ENCODE results near the gene KCNAB1.

Gene KCNAB1

DNA sequence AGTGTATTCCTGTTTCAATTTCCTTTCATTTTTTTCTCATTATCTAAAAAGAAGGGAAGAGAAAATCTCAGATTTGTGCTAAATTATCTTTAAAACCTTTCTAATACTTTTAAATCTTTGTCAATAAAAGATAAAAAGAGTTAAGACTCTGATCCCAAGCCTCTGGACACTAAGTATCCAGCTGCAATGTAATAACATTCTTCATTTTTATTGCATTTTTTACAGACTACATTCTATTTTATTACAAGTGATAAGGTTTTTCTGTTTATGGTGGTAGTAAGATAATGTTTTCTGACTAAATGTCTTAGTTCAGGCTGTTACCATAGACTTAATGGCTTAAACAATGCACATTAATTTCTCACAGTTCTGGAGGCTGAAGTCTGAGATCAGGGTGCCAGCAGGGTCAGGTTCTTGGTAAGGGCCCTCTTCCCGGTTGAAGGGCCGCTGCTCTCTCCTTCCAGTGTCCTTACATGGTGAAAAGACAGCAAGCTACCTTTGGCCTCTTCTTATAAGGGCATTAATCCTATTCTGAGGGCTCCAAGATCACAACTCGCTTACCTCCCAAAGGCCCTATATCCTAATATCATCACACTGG lies 19.7 kb downstream of the KCNAB1 start:
- FAIRE-seq, result peak; percentile 98

DNA sequence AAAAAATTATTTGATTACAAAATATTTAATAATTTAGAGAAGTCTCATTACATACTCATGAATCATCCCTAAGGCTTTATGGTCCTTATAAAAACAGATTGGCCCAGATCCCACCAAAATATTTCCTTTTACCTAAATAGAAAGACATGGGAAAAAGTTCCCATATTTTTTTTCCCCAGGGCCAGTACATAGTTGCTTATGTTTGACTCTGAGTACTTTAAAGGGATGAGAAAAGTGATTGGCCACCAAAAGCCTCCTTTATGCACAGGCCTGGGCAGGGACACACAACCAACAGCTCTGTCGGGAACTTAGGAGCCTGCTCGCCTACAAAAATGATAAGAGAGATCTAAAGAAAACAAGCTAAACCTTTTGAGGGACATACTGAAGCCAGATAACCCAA lies 22.3 kb downstream of the KCNAB1 start:
- FAIRE-seq, result no peak

DNA sequence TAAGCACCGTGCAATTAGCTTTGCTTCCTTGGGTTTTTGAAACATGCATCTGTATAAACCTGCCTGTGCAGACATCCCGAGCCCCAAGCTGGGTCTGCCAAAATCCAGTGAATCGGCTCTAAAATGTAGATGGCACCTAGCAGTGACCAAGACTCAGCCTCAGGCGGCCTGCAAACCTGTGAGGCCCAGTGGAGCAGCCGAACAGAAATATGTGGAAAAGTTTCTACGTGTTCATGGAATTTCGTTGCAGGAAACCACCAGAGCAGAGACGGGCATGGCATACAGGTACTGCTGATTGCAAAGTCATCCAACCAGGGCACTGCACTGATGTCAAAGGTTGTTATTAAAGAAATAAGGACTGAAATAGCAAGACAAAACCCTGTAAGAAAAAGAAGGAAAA lies 22.8 kb downstream of the KCNAB1 start:
- no peak for FAIRE-seq

DNA sequence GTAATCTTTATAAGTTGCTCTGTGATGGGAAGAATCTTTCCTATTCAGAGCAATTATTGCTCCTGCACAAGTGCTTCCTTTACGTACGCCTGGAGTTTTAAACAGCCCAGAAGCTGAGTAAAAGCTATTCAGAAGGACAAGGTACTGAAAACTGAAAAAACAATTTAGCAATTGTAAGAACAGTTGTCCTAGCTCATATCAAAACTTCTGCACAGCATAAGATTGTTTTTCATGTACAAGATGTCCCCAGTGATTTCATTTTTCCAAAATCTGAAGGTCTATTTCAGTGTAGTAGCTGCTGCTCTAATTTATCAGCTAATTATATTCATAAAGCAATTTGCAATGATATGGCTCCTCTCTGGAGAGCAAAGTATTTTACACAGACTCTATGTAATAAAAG lies 23.7 kb downstream of the KCNAB1 start:
- FAIRE-seq, result no peak

DNA sequence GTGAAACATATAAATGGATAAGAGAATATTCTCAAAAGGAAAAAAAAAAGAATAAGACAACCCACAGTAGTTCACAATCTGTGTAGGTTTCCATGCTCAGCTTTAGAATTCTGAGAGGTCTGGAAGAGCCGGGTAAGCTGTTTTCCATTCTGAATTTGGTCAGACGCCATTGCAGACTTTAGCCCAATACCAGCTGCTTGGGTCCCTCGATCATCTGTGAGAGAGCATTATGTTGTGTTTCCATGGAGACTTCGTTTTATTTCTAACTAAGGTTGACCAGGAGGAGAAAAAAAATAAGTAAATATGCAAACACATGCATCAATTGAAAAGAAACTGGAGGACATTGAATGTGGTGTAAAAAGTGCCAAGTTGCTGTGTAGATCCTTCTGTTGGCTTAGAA lies 25.5 kb downstream of the KCNAB1 start:
- no peak for FAIRE-seq

DNA sequence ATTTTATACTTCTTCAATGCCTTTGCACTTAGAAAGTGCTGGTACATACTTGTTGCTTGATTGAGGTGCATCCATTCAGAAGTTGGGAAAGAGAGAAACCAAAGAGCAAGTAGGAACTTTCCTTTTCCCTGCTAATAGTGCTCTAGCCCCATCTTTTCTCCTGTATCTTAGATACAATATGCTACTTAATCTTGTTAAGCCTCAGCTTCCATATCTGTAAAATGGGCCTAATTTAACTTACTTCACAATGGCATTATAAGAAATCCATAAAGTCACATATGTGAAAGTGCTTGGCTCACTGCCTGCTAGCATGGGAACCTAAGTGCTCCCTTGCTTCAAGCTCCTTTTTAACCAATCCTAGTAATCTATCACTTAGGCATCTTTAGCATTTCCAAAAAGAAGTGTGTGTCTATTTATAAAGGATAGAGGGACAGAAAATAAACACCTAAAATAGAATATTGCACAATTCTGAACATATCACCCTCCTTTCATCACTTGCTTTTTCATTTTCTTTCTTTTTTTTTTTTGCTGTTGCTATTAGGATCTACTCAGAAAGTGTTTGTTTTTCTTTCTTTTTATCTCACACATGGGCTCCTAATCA lies 28.1 kb downstream of the KCNAB1 start:
- FAIRE-seq, result no peak

DNA sequence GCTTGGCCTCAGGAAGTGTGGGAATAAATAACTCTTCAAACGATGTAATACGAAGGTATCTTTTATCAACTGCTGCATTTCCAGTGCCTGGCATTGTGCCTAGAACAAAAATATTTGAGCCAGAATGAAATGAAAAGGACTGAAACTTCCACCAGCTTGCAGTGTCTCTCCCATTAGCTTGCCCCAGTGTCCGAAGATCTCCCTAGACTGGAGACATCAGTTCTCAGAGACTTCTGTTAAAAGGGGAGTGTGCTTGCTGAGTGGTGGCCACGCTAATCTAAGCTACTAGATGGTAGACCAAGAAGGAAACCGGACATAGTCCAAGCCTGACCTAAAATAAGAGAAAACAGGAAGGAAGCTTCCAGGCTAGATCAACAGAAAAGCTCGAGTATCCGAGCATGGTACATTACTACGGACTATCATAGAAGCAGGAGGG lies 28.6 kb downstream of the KCNAB1 start:
- FAIRE-seq, result no peak

DNA sequence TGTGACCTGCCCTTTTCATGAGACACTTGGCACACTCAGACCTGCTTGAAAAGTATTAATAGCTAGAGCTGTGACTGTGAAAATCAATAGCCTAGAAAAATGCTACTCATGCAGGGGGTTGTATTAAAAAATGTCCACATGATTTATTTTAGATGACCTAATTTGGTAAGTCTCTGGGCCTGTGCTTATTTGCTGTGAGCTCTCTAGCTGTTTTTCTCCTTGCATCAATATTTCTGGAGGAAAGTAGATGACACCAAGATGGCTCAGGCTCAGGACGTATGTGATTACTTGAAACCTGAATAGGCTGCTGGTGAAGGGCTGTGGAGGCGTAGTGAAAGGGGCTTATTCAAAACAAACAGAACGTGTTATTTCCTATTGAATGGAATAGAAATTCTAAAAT lies 29.5 kb downstream of the KCNAB1 start:
- FAIRE-seq, result no peak

DNA sequence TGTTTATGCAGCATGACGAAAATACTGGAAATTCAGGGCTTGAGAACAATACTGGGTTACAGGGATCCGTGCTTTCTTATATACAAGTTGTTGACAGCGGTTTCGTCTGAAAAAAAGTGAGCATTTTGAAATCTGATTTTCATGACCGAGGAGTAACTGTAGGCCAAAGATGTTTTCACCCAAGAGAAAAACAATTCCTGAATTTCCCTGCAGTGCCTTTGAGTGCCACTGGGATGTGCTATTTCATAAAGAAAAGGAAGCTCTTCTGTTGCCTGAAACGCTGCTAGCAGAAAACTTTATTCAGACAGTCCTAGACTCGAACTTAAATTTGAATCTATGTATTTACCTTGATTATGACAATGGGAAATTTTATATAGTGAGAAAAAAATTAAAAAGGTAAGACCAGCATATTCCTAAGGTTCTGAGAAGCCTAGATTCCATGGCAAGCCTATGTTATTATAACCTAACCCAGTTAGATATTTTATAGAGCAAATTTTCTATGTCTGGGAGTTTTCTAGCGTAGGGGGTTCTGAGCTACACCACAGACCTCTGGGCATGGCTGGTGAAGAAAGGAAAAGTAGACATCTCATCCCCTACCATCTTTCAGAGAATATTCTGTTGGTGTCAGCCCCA lies 30.2 kb downstream of the KCNAB1 start:
- peak; percentile 95 for FAIRE-seq

DNA sequence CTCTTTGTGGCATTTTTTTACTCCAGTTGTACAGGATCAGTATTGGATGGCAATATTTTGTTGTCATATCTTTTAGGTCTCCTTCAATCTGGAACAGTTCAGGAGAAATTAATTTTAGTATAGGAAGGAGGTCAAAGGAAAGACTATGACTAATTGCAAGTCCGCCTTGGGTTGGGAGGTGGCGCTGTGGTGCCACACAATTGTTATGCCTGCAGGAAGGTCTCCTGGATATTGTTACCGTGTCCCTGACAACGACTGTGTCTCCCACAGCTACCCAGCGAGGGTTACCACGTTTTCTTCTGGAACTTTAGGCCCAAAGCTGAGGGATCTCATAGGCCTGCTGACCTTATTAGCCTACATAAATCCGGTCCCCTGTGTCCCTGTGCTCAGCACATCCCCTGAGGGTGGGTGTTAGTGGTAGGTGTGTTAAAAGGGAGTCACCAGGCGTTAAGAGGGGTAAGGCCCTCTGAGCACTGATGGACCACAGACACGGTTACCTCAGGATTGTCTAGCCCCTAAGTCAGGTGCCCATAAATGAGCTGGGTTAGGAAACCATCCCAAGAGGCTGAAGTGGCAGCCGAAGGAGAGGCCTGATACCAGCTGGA lies 31.5 kb downstream of the KCNAB1 start:
- FAIRE-seq, result no peak

DNA sequence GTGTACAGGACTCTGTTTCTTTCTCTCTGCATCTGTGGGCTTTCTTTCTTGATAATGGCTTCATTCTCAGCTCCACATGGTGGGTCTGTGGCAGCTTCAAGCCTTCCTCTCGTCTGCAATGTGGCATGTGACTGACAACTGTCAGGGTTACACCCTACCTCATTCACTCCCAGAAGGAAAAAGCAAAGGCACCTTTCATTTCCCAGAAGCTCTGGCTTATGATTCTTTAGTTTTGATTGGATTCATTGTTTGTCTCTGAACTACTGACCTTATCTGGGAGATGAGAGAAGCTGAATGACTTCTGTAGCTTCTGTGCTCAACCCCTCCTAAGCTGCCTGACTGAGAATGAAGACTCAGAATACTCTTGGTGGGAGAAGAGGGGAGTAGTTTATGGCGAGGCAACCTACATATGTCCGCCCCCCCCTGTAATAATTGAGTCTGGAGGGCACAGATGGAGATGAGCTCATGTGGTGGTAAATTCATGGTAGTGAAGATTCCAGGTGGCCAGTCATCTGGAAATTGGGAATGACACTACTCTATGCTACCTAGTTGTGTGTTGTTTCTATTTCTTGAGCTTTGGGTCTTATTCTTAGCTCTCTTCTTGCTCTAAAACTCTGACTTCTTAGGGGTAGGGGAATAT lies 38.4 kb downstream of the KCNAB1 start:
- FAIRE-seq, result no peak

DNA sequence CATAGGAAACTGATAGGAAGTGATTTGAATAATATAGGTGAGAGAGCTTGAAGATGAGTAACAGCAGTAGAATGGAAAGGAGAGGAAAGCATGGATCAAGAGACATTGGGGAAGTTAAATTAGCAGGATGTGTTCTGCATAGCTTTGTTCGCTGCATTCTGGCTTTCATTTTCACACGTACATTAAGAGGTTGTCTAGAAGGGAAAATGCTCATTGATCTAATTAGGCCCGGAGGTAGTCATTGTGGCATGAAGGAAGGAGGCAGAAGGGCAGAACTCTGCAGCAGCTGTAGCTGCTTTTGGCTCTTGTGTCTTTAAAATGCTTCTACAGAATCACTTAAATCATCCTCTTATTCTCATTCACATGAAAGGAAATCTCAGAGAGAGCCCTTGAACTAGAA lies 40.3 kb downstream of the KCNAB1 start:
- no peak for FAIRE-seq

DNA sequence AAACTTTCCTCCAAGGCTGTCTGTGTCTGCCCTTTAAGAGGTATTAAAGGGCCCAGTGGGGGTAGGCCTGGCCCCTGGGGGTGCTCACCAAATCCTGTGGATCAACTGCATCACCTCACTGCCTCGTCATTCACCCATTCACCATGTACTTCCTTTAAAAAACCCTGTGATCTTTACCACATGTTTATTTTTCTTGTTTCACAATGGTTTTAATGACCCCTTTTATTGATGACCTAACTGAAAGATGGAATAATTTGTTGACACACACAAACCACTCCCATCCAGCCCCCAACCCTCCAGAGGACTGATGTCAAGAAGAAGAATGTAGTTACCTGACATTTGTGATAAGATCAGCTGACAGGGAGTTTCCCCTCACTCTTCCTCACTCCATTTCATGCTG lies 40.8 kb downstream of the KCNAB1 start:
- no peak for FAIRE-seq

DNA sequence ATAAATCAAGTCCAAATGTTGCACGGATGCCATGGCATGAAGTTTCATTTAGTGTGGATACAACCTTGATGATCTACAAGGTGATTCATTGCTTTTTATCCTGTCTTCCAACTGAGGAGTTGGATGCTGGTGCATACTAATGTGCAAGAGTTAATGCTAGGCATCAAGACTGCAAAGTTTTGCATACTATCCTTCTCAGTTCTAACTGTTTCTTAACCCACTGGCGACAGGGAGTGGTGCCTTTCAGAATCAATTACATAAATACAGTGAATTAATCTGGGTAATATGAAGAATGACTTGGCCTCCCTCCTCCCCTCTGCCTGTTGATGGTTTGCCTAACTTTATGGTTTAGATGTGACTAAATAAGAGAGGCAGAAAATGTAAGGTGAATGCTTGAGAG lies 43.5 kb downstream of the KCNAB1 start:
- no peak for FAIRE-seq

DNA sequence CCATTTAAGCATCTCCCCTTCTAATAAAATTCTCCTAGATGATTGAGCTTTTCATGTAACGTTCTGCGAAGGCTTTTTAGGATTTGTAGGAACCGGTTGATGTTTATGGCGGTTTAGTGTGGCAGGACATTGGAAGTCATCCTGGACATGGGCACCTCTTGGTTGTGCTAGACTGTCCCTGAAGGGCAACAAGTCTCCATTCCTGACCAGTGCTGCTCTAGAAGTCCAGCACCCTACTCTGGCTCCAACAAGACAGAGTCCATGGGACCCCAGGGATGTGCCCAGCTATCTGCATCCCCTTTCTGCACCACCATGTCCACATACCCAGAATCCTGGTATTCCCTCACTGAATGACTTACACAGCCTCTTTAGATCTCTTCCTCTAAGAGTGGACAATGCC lies 46.4 kb downstream of the KCNAB1 start:
- no peak for FAIRE-seq

DNA sequence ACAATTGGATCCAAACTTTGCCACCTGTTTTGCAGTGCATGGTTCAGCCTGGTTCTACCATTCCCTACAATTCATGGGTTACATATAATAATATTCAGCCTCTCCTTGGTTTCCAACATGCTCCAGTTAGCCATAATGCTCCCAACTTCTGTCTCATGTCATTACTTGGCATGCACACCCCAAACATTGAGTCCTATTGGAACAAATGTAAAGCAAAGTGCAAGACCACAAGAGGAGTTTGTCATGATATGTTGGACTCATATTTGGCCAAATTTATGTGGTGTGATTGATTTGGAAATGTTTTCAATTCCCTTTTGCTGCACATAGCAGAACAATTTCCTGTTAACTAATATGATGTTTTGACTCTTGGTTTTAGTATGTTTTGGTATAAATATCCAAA lies 50.2 kb downstream of the KCNAB1 start:
- no peak for FAIRE-seq

DNA sequence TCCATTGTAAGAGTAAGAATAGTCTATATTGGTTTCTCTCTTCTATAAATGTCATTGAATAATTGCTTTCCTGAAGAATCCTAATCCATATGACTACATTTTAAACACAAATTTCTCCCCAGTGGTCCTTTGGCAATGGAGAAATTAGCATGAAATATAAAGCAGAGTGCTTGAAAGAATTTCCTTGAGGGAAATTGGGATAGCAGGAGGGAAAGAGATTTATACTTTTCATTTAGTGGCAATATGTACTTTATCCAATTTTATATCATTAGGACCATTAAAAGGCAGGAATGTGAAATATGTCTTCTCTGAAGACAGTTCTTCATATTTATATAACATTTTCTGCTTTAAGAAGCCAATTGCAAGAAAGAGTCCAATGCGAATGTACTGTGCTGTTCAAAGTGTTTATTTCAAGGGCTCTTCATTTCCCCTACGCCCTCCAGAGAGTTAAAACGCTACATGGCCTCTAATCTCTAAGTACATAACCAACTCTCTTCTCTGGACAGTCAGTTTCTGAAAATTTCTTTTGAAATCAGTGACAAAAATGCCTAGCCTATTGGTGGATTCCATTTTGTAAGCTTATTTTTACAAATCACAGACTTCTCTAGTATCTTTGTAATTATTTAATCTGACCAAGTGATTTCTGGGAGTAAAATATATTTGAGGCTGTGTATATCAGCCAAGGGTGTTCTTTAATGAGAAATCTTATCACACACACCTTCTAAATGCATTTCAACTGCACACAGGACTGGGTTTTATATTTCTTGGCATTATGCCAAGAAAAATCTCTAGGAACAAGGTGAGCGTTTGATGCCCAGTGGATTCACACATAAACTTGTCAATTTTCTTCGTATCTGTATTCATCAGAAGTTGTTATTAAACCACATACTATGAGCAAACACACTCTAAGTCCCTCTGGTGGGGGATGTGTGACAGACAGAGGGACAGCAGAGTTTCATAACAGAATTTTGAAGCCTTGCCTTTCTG lies 51.2 kb downstream of the KCNAB1 start:
- no peak for FAIRE-seq

DNA sequence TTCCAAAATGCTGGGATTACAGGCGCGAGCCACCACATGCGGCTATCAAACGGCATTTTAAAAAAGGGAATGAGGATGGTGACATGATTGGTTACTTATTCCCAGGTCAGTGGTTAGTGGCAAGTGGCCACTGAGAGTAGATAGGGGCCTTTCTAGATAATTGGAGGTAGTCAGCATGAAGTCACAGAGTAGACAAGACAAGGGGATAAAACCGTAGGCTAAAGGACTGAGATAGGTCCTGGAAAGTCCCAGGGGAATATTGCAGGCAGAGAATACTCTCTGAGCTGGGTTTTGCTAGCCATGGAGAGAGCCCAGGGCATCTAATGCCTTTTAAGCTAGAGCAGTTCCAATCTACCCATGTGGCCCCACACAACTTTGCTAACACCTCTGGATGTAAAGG lies 52.2 kb downstream of the KCNAB1 start:
- FAIRE-seq, result no peak

DNA sequence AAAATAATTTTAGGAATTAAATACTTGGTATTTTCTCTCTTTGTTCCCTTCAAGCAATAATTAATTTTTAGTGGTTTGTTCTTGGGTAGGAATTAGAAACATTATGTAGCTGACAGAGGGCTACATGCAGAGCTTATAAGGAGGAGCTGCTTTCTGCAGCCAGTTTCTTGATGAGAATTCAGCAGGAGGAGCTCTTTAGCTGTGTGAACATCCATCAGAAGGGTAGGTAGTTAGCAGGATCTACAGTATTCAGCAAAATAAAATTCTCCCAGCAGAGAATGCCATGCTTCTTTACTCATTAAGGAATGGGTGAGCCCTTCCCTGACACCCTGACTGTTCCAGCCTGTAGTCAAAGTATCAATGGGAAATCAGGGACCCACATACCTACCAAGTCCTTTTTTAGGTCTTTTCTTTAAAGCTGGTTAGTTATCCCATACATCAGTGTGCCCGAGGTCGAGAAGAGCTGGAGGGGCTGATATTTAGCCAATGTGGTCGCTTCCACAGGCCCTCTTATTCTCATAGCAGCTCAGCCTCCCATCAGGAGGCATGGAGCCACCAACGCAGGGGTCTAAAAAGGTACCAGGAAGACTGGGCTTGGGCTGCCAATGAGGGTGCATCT lies 54.0 kb downstream of the KCNAB1 start:
- FAIRE-seq, result peak; percentile 72

DNA sequence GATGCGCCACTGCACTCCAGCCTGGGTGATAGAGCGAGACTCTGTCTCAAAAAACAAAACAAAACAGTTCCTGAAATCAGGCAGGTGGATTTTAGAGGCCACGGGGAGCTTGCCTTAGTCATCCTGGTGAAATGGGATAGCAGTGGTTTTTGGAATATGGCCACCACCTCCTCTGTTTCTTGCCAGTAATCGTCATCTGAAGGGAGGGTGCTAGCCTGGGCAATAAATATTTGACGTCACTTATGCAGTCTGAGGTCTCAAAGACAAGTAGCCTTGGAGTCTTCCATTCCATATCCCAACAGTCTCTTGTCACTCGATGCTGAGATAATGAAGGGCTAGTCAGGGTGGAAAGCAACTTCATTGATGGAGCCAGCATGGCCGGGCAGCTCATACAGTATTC lies 55.2 kb downstream of the KCNAB1 start:
- no peak for FAIRE-seq

DNA sequence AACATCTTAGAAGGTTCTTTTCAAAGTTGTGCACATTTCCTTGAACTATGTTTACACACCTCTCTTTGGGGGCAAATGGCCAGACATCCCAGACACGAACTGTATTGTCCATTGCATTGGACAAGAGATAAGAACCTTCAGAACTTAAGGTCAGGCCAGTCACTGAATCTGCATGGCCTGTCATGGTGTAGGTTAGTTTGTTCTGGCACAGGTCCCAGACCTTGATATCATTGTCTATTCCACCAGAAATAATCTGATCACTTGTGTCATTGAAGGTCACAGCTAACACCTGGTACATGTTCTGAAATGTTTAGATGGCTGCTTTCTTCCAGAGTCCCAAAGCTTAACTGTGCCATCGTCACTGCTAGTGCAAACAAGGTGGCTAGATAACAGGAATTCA lies 55.7 kb downstream of the KCNAB1 start:
- no peak for FAIRE-seq

DNA sequence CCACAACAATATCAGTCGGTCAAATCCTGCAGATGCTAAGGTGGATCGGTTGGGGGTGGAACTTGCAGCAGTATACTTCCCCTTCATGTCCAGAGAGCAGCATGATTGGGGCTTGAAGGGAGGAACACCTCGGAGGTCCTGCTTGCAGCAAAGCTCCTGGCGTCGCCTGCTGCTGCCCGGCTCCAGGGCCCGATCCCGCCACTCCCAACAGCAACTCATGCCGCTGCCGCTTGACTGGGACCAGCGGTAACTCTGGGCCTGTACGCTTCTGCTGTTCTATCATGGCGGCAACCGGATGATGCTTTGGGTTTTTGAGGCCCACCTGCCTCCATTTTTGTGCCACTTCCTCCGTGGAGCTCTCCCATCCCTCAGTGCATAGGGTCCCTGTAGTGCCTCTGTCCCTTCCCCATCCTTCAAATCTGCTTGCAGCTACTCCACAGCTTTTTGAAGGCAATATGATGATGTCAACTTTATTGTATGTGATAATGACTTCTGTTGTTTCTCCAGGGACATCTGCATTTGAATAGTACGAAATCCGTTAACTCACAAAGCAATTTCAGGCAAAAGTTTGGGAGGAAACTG lies 56.3 kb downstream of the KCNAB1 start:
- FAIRE-seq, result no peak
